Measurements from ENCODE around the gene CNEP1R1. TPM values are rescaled to one million over a fixed set of nuclear protein-coding genes. Genes with fewer than 3 reads are reported as not detected.

The CNEP1R1 gene
- total RNA-seq, 1 experiment from 2014 or later: 18.5 TPM

GRCh38 chr16:50015631-50016030 is 9.4 kb upstream of the CNEP1R1 start:
- Histone ChIP-seq H3K79me2 (ENCODE audit: insufficient read depth, low read length) (no peaks in the 10 kb centered on the region), H3K27ac (ENCODE audit: insufficient read length, low read depth, low read length) (no peak overlapping the region), H3K9ac (ENCODE audit: extremely low read depth, insufficient read length, low read length) (no peak overlapping the region), H3K23ac (ENCODE audit: insufficient read length, low read depth, low read length) (no peak overlapping the region), H3K23me2 (ENCODE audit: insufficient read length, low read depth, low read length, poor library complexity, severe bottlenecking) (no peaks in the 10 kb centered on the region), H3K14ac (ENCODE audit: insufficient read depth, low read length) (no peak overlapping the region), H2AFZ (ENCODE audit: low read length) (no peak overlapping the region), H2AK5ac (ENCODE audit: insufficient read length, low read length) (no peak overlapping the region), H4K91ac (ENCODE audit: insufficient read length, low read depth, low read length) (no peak overlapping the region), H4K20me1 (ENCODE audit: control insufficient read depth, insufficient read depth, insufficient read length) (no peaks in the 10 kb centered on the region), H3K9me3 (ENCODE audit: control insufficient read depth, low read depth, low read length) (no peaks in the 10 kb centered on the region), H4K8ac (replicated peaks; ENCODE audit: insufficient read length, low read depth, low read length) (no peak overlapping the region), H3K4me2 (ENCODE audit: insufficient read depth, insufficient read length, low read length) (no peak overlapping the region), H3K4me1 (ENCODE audit: insufficient read depth, low read length) (no peaks in the 10 kb centered on the region), H3K56ac (ENCODE audit: insufficient read length, low read depth, low read length) (no peak overlapping the region), H4K5ac (ENCODE audit: insufficient read length, low read depth, low read length) (no peak overlapping the region), H2BK120ac (ENCODE audit: low read depth, low read length, poor library complexity, severe bottlenecking) (no peak overlapping the region), H3T11ph (ENCODE audit: low read length) (no peak overlapping the region), H3K79me1 (ENCODE audit: insufficient read depth, low read depth, low read length, poor library complexity, severe bottlenecking) (no peaks in the 10 kb centered on the region), H3K4ac (ENCODE audit: low read depth, low read length) (no peak overlapping the region), H3K27me3 (ENCODE audit: insufficient read depth, low read length) (no peaks in the 10 kb centered on the region), H3K18ac (ENCODE audit: insufficient read length, low read depth, low read length) (no peak overlapping the region), H2BK12ac (ENCODE audit: insufficient read length, low read depth, low read length) (no peak overlapping the region), H2BK20ac (ENCODE audit: low read depth, low read length, poor library complexity, severe bottlenecking) (no peak overlapping the region), H2BK15ac (ENCODE audit: low read depth, low read length) (no peak overlapping the region), H2BK5ac (ENCODE audit: insufficient read length, low read length) (no peak overlapping the region)
- Mint-ChIP-seq H3K4me3 (no peak overlapping the region), H3K27ac (no peak overlapping the region), H3K36me3 (ENCODE audit: insufficient read depth in 1 of 3, low read depth in 3 of 3) (no peaks in the 10 kb centered on the region), H3K9me3 (no peaks in the 10 kb centered on the region), H3K4me1 (peaks cover 0 to 7% of the 10 kb centered on the region in 2 experiments; a peak in 3 of 4 replicates), H3K27me3 (ENCODE audit: low read depth) (peaks cover 2% of the 10 kb centered on the region)
- TF ChIP-seq CTCF (conservative IDR thresholded peaks at IDR 0.05): no peak
- DNase-seq: no peak
- WGBS (ENCODE audit: extremely low coverage, insufficient read length, low lambda C conversion rate): no CpG with 5 or more reads among the region's 2 CpGs

Data from H9 (cell line).